IPS-20b (cell line): ENCODE measurements around the gene ESYT1.
A peak's percentile ranks its signal among the peaks of the same experiment; 100 is the strongest.

Experiments used
- H3K27ac ChIP-seq: one replicate; pipeline ENCODE4 v1.5.1; 2013; ENCODE audit warnings: low read length
- H3K27me3 ChIP-seq: 2 replicates; pipeline ENCODE4 v1.6.1; 2013; ENCODE audit warnings: mild to moderate bottlenecking, low read length, inconsistent platforms; ENCODE audit not compliant: insufficient read depth
- H3K36me3 ChIP-seq: 2 replicates; pipeline ENCODE4 v1.6.1; 2013; ENCODE audit warnings: low read depth, mild to moderate bottlenecking, inconsistent platforms, low read length, moderate library complexity; ENCODE audit not compliant: insufficient read depth
- H3K4me1 ChIP-seq: 2 replicates; pipeline ENCODE4 v1.6.1; 2013; ENCODE audit warnings: mild to moderate bottlenecking, control low read depth, inconsistent platforms, low read length, moderate library complexity; ENCODE audit not compliant: insufficient read depth
- H3K4me3 ChIP-seq: 2 replicates; pipeline ENCODE4 v1.5.1; 2013; ENCODE audit warnings: mild to moderate bottlenecking, low read length, inconsistent platforms
- H3K9ac ChIP-seq: 2 replicates; pipeline ENCODE4 v1.6.1; 2013; ENCODE audit warnings: low read depth, mild to moderate bottlenecking, inconsistent platforms, low read length, moderate library complexity
- H3K9me3 ChIP-seq: 2 replicates; pipeline ENCODE4 v1.6.1; 2013; ENCODE audit warnings: mild to moderate bottlenecking, low read depth, low read length, inconsistent platforms; ENCODE audit not compliant: insufficient read depth

ESYT1 gene

DNA sequence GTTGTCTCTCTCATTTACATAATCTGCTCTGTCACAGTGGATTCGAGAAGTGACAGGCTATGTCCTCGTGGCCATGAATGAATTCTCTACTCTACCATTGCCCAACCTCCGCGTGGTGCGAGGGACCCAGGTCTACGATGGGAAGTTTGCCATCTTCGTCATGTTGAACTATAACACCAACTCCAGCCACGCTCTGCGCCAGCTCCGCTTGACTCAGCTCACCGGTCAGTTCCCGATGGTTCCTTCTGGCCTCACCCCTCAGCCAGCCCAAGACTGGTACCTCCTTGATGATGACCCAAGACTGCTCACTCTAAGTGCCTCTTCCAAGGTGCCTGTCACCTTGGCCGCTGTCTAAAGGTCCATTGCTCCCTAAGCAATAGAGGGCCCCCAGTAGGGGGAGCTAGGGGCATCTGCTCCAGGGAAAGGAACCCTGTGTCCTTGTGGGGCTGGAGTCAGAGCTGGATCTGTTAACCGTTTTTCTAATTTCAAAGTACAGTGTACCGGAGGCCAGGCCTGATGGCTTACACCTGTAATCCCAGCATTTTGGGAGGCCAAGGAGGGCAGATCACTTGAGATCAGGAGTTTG is 43.0 kb upstream of the ESYT1 start:
- H3K4me3 ChIP-seq: no peak overlapping the region
- H3K27ac ChIP-seq: no peak overlapping the region
- no peaks in the 10 kb centered on the region for H3K9me3 ChIP-seq
- H3K4me1 ChIP-seq: peaks cover 17% of the 10 kb centered on the region
- H3K36me3 ChIP-seq: peaks cover 64% of the 10 kb centered on the region
- no peak overlapping the region for H3K9ac ChIP-seq
- peaks cover 6% of the 10 kb centered on the region; the same call in 1 of the 2 replicates for H3K27me3 ChIP-seq

- Histone ChIP-seq H3K36me3 (peaks cover 71% of the 10 kb centered on the region), H3K27me3 (no peaks in the 10 kb centered on the region), H3K27ac (no peak overlapping the region), H3K4me1 (peaks cover 16% of the 10 kb centered on the region), H3K4me3 (no peak overlapping the region), H3K9ac (no peak overlapping the region), H3K9me3 (no peaks in the 10 kb centered on the region)
Observed at GRCh38 chr12:56086096-56086495, 42.0 kb upstream of the ESYT1 start.

- H3K9me3 ChIP-seq: no peaks in the 10 kb centered on the region
- H3K27me3 ChIP-seq: no peaks in the 10 kb centered on the region
- H3K27ac ChIP-seq: no peak overlapping the region
- no peak overlapping the region for H3K9ac ChIP-seq
- no peak overlapping the region for H3K4me3 ChIP-seq
- peaks cover 74% of the 10 kb centered on the region for H3K36me3 ChIP-seq
- peaks cover 10% of the 10 kb centered on the region for H3K4me1 ChIP-seq
Observed at GRCh38 chr12:56086608-56087007, 41.5 kb upstream of the ESYT1 start.

- no peak overlapping the region for H3K4me3 ChIP-seq
- H3K27ac ChIP-seq: no peak overlapping the region
- peaks cover 72% of the 10 kb centered on the region for H3K36me3 ChIP-seq
- peaks cover 4% of the 10 kb centered on the region for H3K4me1 ChIP-seq
- no peak overlapping the region for H3K9ac ChIP-seq
- H3K9me3 ChIP-seq: no peaks in the 10 kb centered on the region
- no peaks in the 10 kb centered on the region for H3K27me3 ChIP-seq
Observed at GRCh38 chr12:56087220-56087619, 40.8 kb upstream of the ESYT1 start.

DNA sequence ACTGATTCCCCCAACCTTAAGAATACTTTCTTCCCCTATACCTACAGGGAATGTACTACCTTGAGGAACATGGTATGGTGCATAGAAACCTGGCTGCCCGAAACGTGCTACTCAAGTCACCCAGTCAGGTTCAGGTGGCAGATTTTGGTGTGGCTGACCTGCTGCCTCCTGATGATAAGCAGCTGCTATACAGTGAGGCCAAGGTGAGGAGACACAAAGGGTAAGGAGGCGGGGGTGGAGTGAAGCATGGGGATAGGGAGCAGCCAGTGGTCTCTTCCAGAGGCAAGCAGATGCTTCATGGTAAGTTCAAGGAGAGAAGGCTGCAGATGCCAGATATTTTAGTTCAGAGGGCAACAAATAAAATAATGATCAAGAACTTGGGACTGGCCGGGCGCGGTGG is 30.3 kb upstream of the ESYT1 start:
- Histone ChIP-seq H3K9me3 (no peaks in the 10 kb centered on the region), H3K4me3 (no peak overlapping the region), H3K27me3 (no peaks in the 10 kb centered on the region), H3K9ac (no peak overlapping the region), H3K36me3 (peaks cover 90% of the 10 kb centered on the region), H3K4me1 (no peaks in the 10 kb centered on the region), H3K27ac (no peak overlapping the region)

DNA sequence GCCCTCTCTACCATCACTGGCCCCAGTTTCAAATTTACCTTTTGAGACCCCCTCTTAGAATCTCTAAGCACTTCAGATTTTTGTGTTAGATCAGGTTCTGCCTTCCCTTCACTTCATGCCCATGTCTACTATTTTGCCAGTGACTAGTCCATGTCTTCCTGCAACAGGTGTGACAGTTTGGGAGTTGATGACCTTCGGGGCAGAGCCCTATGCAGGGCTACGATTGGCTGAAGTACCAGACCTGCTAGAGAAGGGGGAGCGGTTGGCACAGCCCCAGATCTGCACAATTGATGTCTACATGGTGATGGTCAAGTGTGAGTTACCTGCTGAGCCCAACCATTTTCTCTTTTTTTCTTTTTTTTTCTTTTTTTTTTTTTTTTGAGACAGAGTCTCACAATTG is 29.5 kb upstream of the ESYT1 start:
- no peak overlapping the region for H3K4me3 ChIP-seq

GRCh38 chr12:56099787-56100186 is 28.3 kb upstream of the ESYT1 start:
- no peaks in the 10 kb centered on the region for H3K4me1 ChIP-seq
- no peak overlapping the region for H3K9ac ChIP-seq
- peaks cover 71% of the 10 kb centered on the region for H3K36me3 ChIP-seq
- H3K9me3 ChIP-seq: no peaks in the 10 kb centered on the region
- no peak overlapping the region for H3K27ac ChIP-seq
- no peak overlapping the region for H3K4me3 ChIP-seq
- no peaks in the 10 kb centered on the region for H3K27me3 ChIP-seq

More for the DNA sequence above, 29.5 kb upstream of the ESYT1 start:
- H3K9ac ChIP-seq: no peak overlapping the region
- H3K9me3 ChIP-seq: no peaks in the 10 kb centered on the region
- no peak overlapping the region for H3K27ac ChIP-seq
- H3K4me1 ChIP-seq: no peaks in the 10 kb centered on the region
- no peaks in the 10 kb centered on the region for H3K27me3 ChIP-seq
- H3K36me3 ChIP-seq: peaks cover 81% of the 10 kb centered on the region

DNA sequence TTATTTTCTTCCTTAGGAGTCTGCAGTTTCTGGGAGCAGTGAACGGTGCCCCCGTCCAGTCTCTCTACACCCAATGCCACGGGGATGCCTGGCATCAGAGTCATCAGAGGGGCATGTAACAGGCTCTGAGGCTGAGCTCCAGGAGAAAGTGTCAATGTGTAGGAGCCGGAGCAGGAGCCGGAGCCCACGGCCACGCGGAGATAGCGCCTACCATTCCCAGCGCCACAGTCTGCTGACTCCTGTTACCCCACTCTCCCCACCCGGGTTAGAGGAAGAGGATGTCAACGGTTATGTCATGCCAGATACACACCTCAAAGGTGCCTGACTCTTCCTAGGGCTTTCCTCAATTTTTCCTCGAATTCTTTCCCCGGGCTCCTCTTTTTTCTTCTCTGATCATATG is 27.0 kb upstream of the ESYT1 start:
- Histone ChIP-seq H3K36me3 (peaks cover 60% of the 10 kb centered on the region), H3K4me3 (no peak overlapping the region), H3K27ac (no peak overlapping the region), H3K4me1 (peaks cover 2% of the 10 kb centered on the region), H3K9ac (no peak overlapping the region), H3K27me3 (no peaks in the 10 kb centered on the region), H3K9me3 (no peaks in the 10 kb centered on the region)

- no peak overlapping the region for H3K9ac ChIP-seq
- H3K9me3 ChIP-seq: no peaks in the 10 kb centered on the region
- peaks cover 5% of the 10 kb centered on the region for H3K4me1 ChIP-seq
- H3K4me3 ChIP-seq: no peak overlapping the region
- H3K36me3 ChIP-seq: peaks cover 60% of the 10 kb centered on the region
- H3K27ac ChIP-seq: no peak overlapping the region
- H3K27me3 ChIP-seq: no peaks in the 10 kb centered on the region
Observed at GRCh38 chr12:56102683-56103065, 25.4 kb upstream of the ESYT1 start.

DNA sequence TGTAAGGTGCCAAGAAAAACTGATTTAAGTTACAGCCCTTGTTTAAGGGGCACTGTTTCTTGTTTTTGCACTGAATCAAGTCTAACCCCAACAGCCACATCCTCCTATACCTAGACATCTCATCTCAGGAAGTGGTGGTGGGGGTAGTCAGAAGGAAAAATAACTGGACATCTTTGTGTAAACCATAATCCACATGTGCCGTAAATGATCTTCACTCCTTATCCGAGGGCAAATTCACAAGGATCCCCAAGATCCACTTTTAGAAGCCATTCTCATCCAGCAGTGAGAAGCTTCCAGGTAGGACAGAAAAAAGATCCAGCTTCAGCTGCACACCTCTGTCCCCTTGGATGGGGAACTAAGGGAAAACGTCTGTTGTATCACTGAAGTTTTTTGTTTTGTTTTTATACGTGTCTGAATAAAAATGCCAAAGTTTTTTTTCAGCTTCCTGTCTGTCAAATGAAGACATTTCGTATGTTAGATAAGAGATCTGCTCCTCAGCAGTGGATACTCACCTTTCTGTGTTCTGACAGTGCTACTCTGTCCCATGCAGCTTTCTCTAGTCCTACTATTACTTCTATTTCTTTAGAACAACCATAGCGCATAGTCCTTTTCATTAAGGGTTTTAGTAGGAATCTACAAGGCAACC is 24.9 kb upstream of the ESYT1 start:
- Histone ChIP-seq H3K27me3 (no peaks in the 10 kb centered on the region), H3K9ac (peak overlapping the region; percentile 85), H3K4me1 (peaks cover 5% of the 10 kb centered on the region), H3K36me3 (peaks cover 62% of the 10 kb centered on the region), H3K4me3 (peak overlapping the region; percentile 85), H3K9me3 (no peaks in the 10 kb centered on the region), H3K27ac (peak overlapping the region; percentile 12)

DNA sequence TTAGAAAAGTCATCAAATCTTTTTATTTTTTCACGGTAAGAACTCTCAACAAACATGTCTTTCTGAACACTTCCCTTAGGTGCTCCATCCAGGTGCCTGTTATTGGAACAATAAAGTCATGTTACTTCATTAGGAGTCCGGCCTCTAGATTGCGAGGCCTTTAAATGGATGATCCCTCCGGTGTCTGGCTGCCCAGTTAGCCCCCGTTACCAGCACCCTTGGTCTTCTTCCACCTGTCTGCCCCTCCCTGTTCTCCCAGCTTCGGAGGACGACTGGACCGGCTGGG is 24.3 kb upstream of the ESYT1 start:
- peaks cover 5% of the 10 kb centered on the region for H3K4me1 ChIP-seq
- H3K4me3 ChIP-seq: peak overlapping the region; percentile 85
- peak overlapping the region; percentile 12 for H3K27ac ChIP-seq
- H3K9me3 ChIP-seq: no peaks in the 10 kb centered on the region
- no peaks in the 10 kb centered on the region for H3K27me3 ChIP-seq
- H3K36me3 ChIP-seq: peaks cover 62% of the 10 kb centered on the region
- peak overlapping the region; percentile 85; the same call in 1 of the 2 replicates for H3K9ac ChIP-seq

GRCh38 chr12:56104109-56104814 is 23.8 kb upstream of the ESYT1 start, which contains the start of gene PA2G4:
PA2G4 (plus strand) TSS chr12:56104559; CDS start chr12:56104738, 179 bp downstream.
- H3K4me1 ChIP-seq: peaks cover 5% of the 10 kb centered on the region
- peak within 1 kb of the TSS; percentile 73 for H3K27ac ChIP-seq
- H3K4me3 ChIP-seq: peak within 1 kb of the TSS; percentile 85
- peak within 1 kb of the TSS; percentile 97 for H3K9ac ChIP-seq
- no peaks in the 10 kb centered on the region for H3K27me3 ChIP-seq
- peaks cover 62% of the 10 kb centered on the region for H3K36me3 ChIP-seq
- H3K9me3 ChIP-seq: no peaks in the 10 kb centered on the region
